Natural killer cell treated with Interleukin-12 subunit alpha and Interleukin-12 subunit beta and Interleukin-15 and Interleukin-18, amount 100 ng/mL, for 72 hours (primary cell): ENCODE data around the gene UBE2I. TPM values are rescaled to one million over a fixed set of nuclear protein-coding genes. Genes with fewer than 3 reads are reported as not detected.
"Not testable (repeated sequence)": the region's sequence is repeated elsewhere in the genome, so short reads cannot be mapped to it uniquely, and the experiment has no call there.

ENCODE experiments used
- ATAC-seq, 2 donors: fragments of 150-1000 bp; cut with Tn5 transposase in 1 of 2; sonication (Bioruptor Pico), chemical (Tn5 transposase) in 1 of 2; 2 replicates each; pipeline ENCODE4 v1.10.0; 2021
- DNase-seq: peaks from one replicate; pipeline ENCODE4 v3.0.0; 2022; ENCODE audit warnings: low spot score
- H3K27ac Mint-ChIP-seq, 2 donors: 1 replicate in 1 of 2; 2 replicates in 1 of 2; pipeline ENCODE4 v1.8.0; 2022; ENCODE audit warnings: mixed read lengths in 2 of 2, mild to moderate bottlenecking in 1 of 2, moderate library complexity in 1 of 2
- H3K27me3 Mint-ChIP-seq, 2 donors: 1 replicate in 1 of 2; 2 replicates in 1 of 2; pipeline ENCODE4 v1.8.0; 2022; ENCODE audit warnings: mixed read lengths in 2 of 2
- H3K36me3 Mint-ChIP-seq: one replicate; pipeline ENCODE4 v1.8.0; 2022; ENCODE audit warnings: mixed read lengths
- H3K4me1 Mint-ChIP-seq, 2 donors: 1 replicate in 1 of 2; 2 replicates in 1 of 2; pipeline ENCODE4 v1.8.0; 2022; ENCODE audit warnings: low read depth in 2 of 2, mixed read lengths in 2 of 2, mild to moderate bottlenecking in 1 of 2
- H3K4me3 Mint-ChIP-seq: one replicate; pipeline ENCODE4 v1.8.0; 2022; ENCODE audit warnings: mixed read lengths
- H3K9me3 Mint-ChIP-seq: 2 replicates; pipeline ENCODE4 v1.8.0; 2022; ENCODE audit warnings: mixed read lengths
- total RNA-seq, 2 donors: library from RNA; stranded (reverse); gene quantifications; one replicate each; pipeline ENCODE4 v1.2.3, GENCODE V29; 2022

UBE2I gene
- total RNA-seq, 2 donors from 2014 or later = 202 to 246 TPM

GRCh38 chr16:1271724-1272413 lies 37.6 kb upstream of the UBE2I start:
- not testable (repeated sequence) for ATAC-seq, H3K9me3 Mint-ChIP-seq, H3K4me3 Mint-ChIP-seq, H3K27ac Mint-ChIP-seq, H3K36me3 Mint-ChIP-seq, H3K4me1 Mint-ChIP-seq
- DNase-seq = peak; percentile 51
- peaks cover 0 to 14% of the 10 kb centered on the region in 2 donors for H3K27me3 Mint-ChIP-seq

- Mint-ChIP-seq H3K9me3 (no peaks in the 10 kb centered on the region), H3K4me1 (peaks cover 0 to 3% of the 10 kb centered on the region in 2 donors)
These were observed 36.8 kb upstream of the UBE2I start for GRCh38 chr16:1272453-1273198.

GRCh38 chr16:1273816-1274215 lies 35.6 kb upstream of the UBE2I start:
- Mint-ChIP-seq H3K9me3 (no peaks in the 10 kb centered on the region), H3K36me3 (no peaks in the 10 kb centered on the region), H3K27me3 (peaks cover 0 to 16% of the 10 kb centered on the region in 2 donors), H3K4me3 (no peak overlapping the region), H3K4me1 (peaks cover 0 to 3% of the 10 kb centered on the region in 2 donors), H3K27ac (no peak overlapping the region)
- ATAC-seq = peak in 1 of 2 donors; percentile 33
- DNase-seq = no peak

More at GRCh38 chr16:1272453-1273198, 36.8 kb upstream of the UBE2I start:
- no peak overlapping the region for H3K27ac Mint-ChIP-seq
- no peak for ATAC-seq
- no peak overlapping the region for H3K4me3 Mint-ChIP-seq
- H3K36me3 Mint-ChIP-seq = no peaks in the 10 kb centered on the region
- DNase-seq = no peak
- peaks cover 0 to 14% of the 10 kb centered on the region in 2 donors for H3K27me3 Mint-ChIP-seq

- H3K9me3 Mint-ChIP-seq = no peaks in the 10 kb centered on the region
- ATAC-seq = no peak
- H3K4me3 Mint-ChIP-seq = no peak overlapping the region
- H3K4me1 Mint-ChIP-seq = peaks cover 0 to 3% of the 10 kb centered on the region in 2 donors
- no peaks in the 10 kb centered on the region for H3K36me3 Mint-ChIP-seq
- H3K27ac Mint-ChIP-seq = no peak overlapping the region
- no peak for DNase-seq
- H3K27me3 Mint-ChIP-seq = peaks cover 0 to 16% of the 10 kb centered on the region in 2 donors
These were observed 34.7 kb upstream of the UBE2I start for GRCh38 chr16:1274767-1275166.

- DNase-seq = no peak
- no peak for ATAC-seq
- Mint-ChIP-seq H3K4me1 (peaks cover 0 to 3% of the 10 kb centered on the region in 2 donors), H3K9me3 (no peaks in the 10 kb centered on the region), H3K36me3 (no peaks in the 10 kb centered on the region), H3K27me3 (peaks cover 0 to 14% of the 10 kb centered on the region in 2 donors), H3K27ac (no peak overlapping the region), H3K4me3 (no peak overlapping the region)
These were observed 33.5 kb upstream of the UBE2I start for GRCh38 chr16:1275791-1276579.

GRCh38 chr16:1276580-1276878 lies 32.9 kb upstream of the UBE2I start:
- H3K9me3 Mint-ChIP-seq = no peaks in the 10 kb centered on the region
- DNase-seq (no peak), ATAC-seq (no peak)
- H3K27ac Mint-ChIP-seq = no peak overlapping the region
- no peaks in the 10 kb centered on the region for H3K4me1 Mint-ChIP-seq
- no peaks in the 10 kb centered on the region for H3K36me3 Mint-ChIP-seq
- H3K27me3 Mint-ChIP-seq = peaks cover 0 to 12% of the 10 kb centered on the region in 2 donors
- no peak overlapping the region for H3K4me3 Mint-ChIP-seq

GRCh38 chr16:1277151-1277598 lies 32.3 kb upstream of the UBE2I start:
- no peaks in the 10 kb centered on the region for H3K9me3 Mint-ChIP-seq
- H3K4me1 Mint-ChIP-seq = no peaks in the 10 kb centered on the region
- no peak overlapping the region for H3K27ac Mint-ChIP-seq
- H3K4me3 Mint-ChIP-seq = no peak overlapping the region
- H3K27me3 Mint-ChIP-seq = peaks cover 0 to 12% of the 10 kb centered on the region in 2 donors
- ATAC-seq = no peak
- no peaks in the 10 kb centered on the region for H3K36me3 Mint-ChIP-seq
- no peak for DNase-seq

- no peaks in the 10 kb centered on the region for H3K4me1 Mint-ChIP-seq
- no peak overlapping the region for H3K27ac Mint-ChIP-seq
- no peaks in the 10 kb centered on the region for H3K36me3 Mint-ChIP-seq
- no peaks in the 10 kb centered on the region for H3K9me3 Mint-ChIP-seq
- no peak for ATAC-seq
- H3K27me3 Mint-ChIP-seq = peaks cover 0 to 11% of the 10 kb centered on the region in 2 donors
- no peak for DNase-seq
- H3K4me3 Mint-ChIP-seq = no peak overlapping the region
These were observed 31.7 kb upstream of the UBE2I start for GRCh38 chr16:1277617-1278282.

GRCh38 chr16:1278477-1278876 lies 31.0 kb upstream of the UBE2I start:
- H3K4me3 Mint-ChIP-seq = no peak overlapping the region
- H3K27ac Mint-ChIP-seq = no peak overlapping the region
- no peak for ATAC-seq
- no peaks in the 10 kb centered on the region for H3K9me3 Mint-ChIP-seq
- H3K36me3 Mint-ChIP-seq = no peaks in the 10 kb centered on the region
- DNase-seq = no peak
- H3K4me1 Mint-ChIP-seq = no peaks in the 10 kb centered on the region
- H3K27me3 Mint-ChIP-seq = peaks cover 0 to 8% of the 10 kb centered on the region in 2 donors

- Mint-ChIP-seq H3K27ac (no peak overlapping the region), H3K4me3 (no peak overlapping the region), H3K4me1 (no peaks in the 10 kb centered on the region), H3K9me3 (no peaks in the 10 kb centered on the region), H3K27me3 (peaks cover 0 to 8% of the 10 kb centered on the region in 2 donors), H3K36me3 (no peaks in the 10 kb centered on the region)
- DNase-seq (no peak), ATAC-seq (no peak)
These were observed 30.1 kb upstream of the UBE2I start for GRCh38 chr16:1279081-1279944.

GRCh38 chr16:1279945-1280589 lies 29.4 kb upstream of the UBE2I start:
- H3K27ac Mint-ChIP-seq = no peak overlapping the region
- no peaks in the 10 kb centered on the region for H3K4me1 Mint-ChIP-seq
- peak in 1 of 2 donors; percentile 5 for ATAC-seq
- no peaks in the 10 kb centered on the region for H3K9me3 Mint-ChIP-seq
- no peak for DNase-seq
- H3K36me3 Mint-ChIP-seq = no peaks in the 10 kb centered on the region
- peaks cover 0 to 6% of the 10 kb centered on the region in 2 donors for H3K27me3 Mint-ChIP-seq
- no peak overlapping the region for H3K4me3 Mint-ChIP-seq

GRCh38 chr16:1280783-1281182 lies 28.7 kb upstream of the UBE2I start:
- Mint-ChIP-seq H3K4me1 (no peaks in the 10 kb centered on the region), H3K27me3 (peaks cover 0 to 2% of the 10 kb centered on the region in 2 donors), H3K9me3 (no peaks in the 10 kb centered on the region), H3K4me3 (no peak overlapping the region), H3K36me3 (no peaks in the 10 kb centered on the region), H3K27ac (no peak overlapping the region)
- no peak for ATAC-seq
- no peak for DNase-seq
